Uterus (tissue), 4 donors: Measurements from ENCODE around the gene CFAP61. TPM values are rescaled to one million over a fixed set of nuclear protein-coding genes. Genes with fewer than 3 reads are reported as not detected.
A peak's percentile ranks its signal among the peaks of the same experiment; 100 is the strongest.
"Not testable (repeated sequence)": the region's sequence is repeated elsewhere in the genome, so short reads cannot be mapped to it uniquely, and the experiment has no call there.

Experiments
- DNase-seq, 2 donors: peaks; one replicate each; pipeline ENCODE4 v3.0.0-alpha.2; 2019 to 2020
- H3K27ac ChIP-seq, 2 donors: fragments of 200-600 bp; sonication (generic); 1 replicate in 1 of 2; 2 replicates in 1 of 2; pipeline ENCODE4 v1.5.1; 2016 to 2018
- H3K27me3 ChIP-seq, 2 donors: fragments of 200-600 bp; sonication (generic); one replicate each; pipeline ENCODE4 v1.5.1; 2018 to 2019; ENCODE audit warnings: control low read depth in 1 of 2
- H3K36me3 ChIP-seq, 2 donors: fragments of 200-600 bp; sonication (generic); one replicate each; pipeline ENCODE4 v1.5.1; 2019; ENCODE audit warnings: control low read depth in 1 of 2
- H3K4me1 ChIP-seq, 2 donors: fragments of 200-600 bp; sonication (generic); one replicate each; pipeline ENCODE4 v1.5.1; 2018 to 2019; ENCODE audit warnings: control low read depth in 1 of 2
- H3K4me3 ChIP-seq, 2 donors: fragments of 200-600 bp; sonication (generic); 1 replicate in 1 of 2; 2 replicates in 1 of 2; pipeline ENCODE4 v1.5.1; 2018 to 2019; ENCODE audit warnings: mild to moderate bottlenecking in 1 of 2
- H3K9me3 ChIP-seq, 2 donors: fragments of 200-600 bp; sonication (generic); one replicate each; pipeline ENCODE4 v1.5.1; 2019; ENCODE audit warnings: control low read depth in 1 of 2
- POLR2A ChIP-seq, 2 donors: fragments of 450-650 bp; IDR thresholded peaks; one replicate each; pipeline ENCODE4 v1.6.1; 2016; ENCODE audit warnings: antibody characterized with exemption in 2 of 2, mild to moderate bottlenecking in 1 of 2, moderate library complexity in 1 of 2
- intact Hi-C: fragments of 100-400 bp; cut with DNase I; formaldehyde crosslinking; loops from one replicate; pipeline ENCODE4 v1.15.1; 2023; ENCODE audit warnings: low total_unique reads
- total RNA-seq, 4 donors: library from RNA; depleted of rRNA in 3 of 4; stranded (reverse); fragments of >200 nt in 3 of 4; gene quantifications; one replicate each; pipeline versions ENCODE4 v1.1.0 to v1.2.4, GENCODE V29; 2014 to 2023
- TF ChIP-seq, protein P1 (sequence below), 4 experiments: fragments of 200-600 bp in 2 of 4; fragments of 450-650 bp in 2 of 4; sonication (generic) in 2 of 4; IDR thresholded peaks; one replicate each; pipeline ENCODE4 v1.5.1; 2016 to 2019; ENCODE audit warnings: antibody characterized with exemption in 4 of 4, mild to moderate bottlenecking in 2 of 4, moderate library complexity in 1 of 4
- donor health status: DM: yes; HTN: yes; CAD: no.

CFAP61 gene
- total RNA-seq, 4 donors from 2014 or later: 3.0 to 8.2 (median 7.5) TPM; not detected in 1

- intact Hi-C loops: no loop called here
- Histone ChIP-seq H3K36me3 (no peaks in the 10 kb centered on the region), H3K27ac (no peak overlapping the region), H3K4me3 (no peak overlapping the region), H3K27me3 (no peaks in the 10 kb centered on the region), H3K9me3 (no peaks in the 10 kb centered on the region), H3K4me1 (no peaks in the 10 kb centered on the region)
- no peak for TF ChIP-seq POLR2A (IDR thresholded peaks at IDR 0.05)
- TF ChIP-seq, protein P1, sequence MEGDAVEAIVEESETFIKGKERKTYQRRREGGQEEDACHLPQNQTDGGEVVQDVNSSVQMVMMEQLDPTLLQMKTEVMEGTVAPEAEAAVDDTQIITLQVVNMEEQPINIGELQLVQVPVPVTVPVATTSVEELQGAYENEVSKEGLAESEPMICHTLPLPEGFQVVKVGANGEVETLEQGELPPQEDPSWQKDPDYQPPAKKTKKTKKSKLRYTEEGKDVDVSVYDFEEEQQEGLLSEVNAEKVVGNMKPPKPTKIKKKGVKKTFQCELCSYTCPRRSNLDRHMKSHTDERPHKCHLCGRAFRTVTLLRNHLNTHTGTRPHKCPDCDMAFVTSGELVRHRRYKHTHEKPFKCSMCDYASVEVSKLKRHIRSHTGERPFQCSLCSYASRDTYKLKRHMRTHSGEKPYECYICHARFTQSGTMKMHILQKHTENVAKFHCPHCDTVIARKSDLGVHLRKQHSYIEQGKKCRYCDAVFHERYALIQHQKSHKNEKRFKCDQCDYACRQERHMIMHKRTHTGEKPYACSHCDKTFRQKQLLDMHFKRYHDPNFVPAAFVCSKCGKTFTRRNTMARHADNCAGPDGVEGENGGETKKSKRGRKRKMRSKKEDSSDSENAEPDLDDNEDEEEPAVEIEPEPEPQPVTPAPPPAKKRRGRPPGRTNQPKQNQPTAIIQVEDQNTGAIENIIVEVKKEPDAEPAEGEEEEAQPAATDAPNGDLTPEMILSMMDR (IDR thresholded peaks at IDR 0.05): no peak
- DNase-seq: no peak
These were observed 292.1 kb downstream of the CFAP61 start for GRCh38 chr20:20344476-20344875.

- Histone ChIP-seq H3K4me1 (no peaks in the 10 kb centered on the region), H3K36me3 (no peaks in the 10 kb centered on the region), H3K4me3 (no peak overlapping the region), H3K9me3 (no peaks in the 10 kb centered on the region), H3K27ac (no peak overlapping the region), H3K27me3 (no peaks in the 10 kb centered on the region)
- no peak for DNase-seq
- no peak for TF ChIP-seq POLR2A (IDR thresholded peaks at IDR 0.05)
- TF ChIP-seq, protein P1 (IDR thresholded peaks at IDR 0.05): no peak
- intact Hi-C loops: no loop called here
These were observed 301.2 kb downstream of the CFAP61 start for GRCh38 chr20:20353576-20353975.

GRCh38 chr20:20355503-20355902 lies 303.2 kb downstream of the CFAP61 start:
- H3K27ac ChIP-seq, DNase-seq, H3K36me3 ChIP-seq, intact Hi-C loops, H3K9me3 ChIP-seq, H3K4me3 ChIP-seq, H3K4me1 ChIP-seq: not testable (repeated sequence)
- peaks cover 0 to 12% of the 10 kb centered on the region in 2 donors for H3K27me3 ChIP-seq

GRCh38 chr20:20358801-20359200 lies 306.5 kb downstream of the CFAP61 start:
- H3K27me3 ChIP-seq: peaks cover 0 to 22% of the 10 kb centered on the region in 2 donors
- H3K36me3 ChIP-seq: no peaks in the 10 kb centered on the region
- TF ChIP-seq POLR2A (IDR thresholded peaks at IDR 0.05): no peak
- TF ChIP-seq, protein P1 (IDR thresholded peaks at IDR 0.05): no peak
- DNase-seq: no peak
- no peak overlapping the region for H3K27ac ChIP-seq
- no peak overlapping the region for H3K4me3 ChIP-seq
- intact Hi-C loops: no loop called here
- H3K4me1 ChIP-seq: no peaks in the 10 kb centered on the region
- H3K9me3 ChIP-seq: no peaks in the 10 kb centered on the region

DNA sequence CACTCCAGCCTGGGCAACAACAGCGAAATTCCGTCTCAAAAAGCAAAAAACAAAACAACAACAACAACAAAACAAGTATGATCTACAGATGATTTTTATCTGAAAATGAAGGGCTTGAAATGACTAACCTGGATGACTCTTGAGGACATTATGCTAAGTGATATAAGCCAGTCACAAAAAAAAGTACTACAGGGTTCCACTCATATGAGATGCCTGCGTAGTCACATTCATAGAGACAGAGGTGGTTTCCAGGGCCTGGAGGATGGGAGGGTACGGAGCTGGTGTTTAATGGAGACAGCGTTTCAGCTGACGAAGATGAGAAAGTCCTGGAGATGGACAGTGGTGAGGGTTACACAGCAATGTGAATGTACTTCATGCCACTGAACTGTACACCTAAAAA lies 307.3 kb downstream of the CFAP61 start:
- Histone ChIP-seq H3K27ac (no peak overlapping the region), H3K36me3 (no peaks in the 10 kb centered on the region), H3K4me3 (no peak overlapping the region), H3K27me3 (peaks cover 0 to 28% of the 10 kb centered on the region in 2 donors), H3K4me1 (no peaks in the 10 kb centered on the region), H3K9me3 (no peaks in the 10 kb centered on the region)
- DNase-seq: no peak
- no peak for TF ChIP-seq POLR2A (IDR thresholded peaks at IDR 0.05)
- TF ChIP-seq, protein P1 (IDR thresholded peaks at IDR 0.05): no peak
- intact Hi-C loops: no loop called here

DNA sequence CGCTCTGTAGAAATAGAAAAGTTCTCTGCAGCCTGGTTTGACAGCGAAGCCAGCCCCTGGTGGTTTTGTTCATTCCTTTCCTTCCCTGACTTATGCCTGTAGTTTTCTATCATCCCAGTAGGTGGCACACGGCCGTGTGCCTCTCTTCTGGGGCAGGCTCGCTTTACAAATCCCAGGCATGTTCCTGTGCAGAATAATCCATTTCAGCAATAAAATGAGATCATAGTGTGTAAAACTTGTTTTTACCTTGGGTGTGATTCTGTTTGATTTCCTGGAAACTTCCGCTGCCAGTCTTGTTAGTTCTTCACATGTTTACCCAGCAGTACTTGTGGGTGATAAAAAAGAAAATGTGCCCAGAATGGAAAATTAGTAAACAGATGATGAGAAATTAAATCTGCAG lies 308.1 kb downstream of the CFAP61 start:
- Histone ChIP-seq H3K9me3 (no peaks in the 10 kb centered on the region), H3K4me3 (no peak overlapping the region), H3K27me3 (peaks cover 0 to 37% of the 10 kb centered on the region in 2 donors), H3K4me1 (no peaks in the 10 kb centered on the region), H3K27ac (no peak overlapping the region), H3K36me3 (no peaks in the 10 kb centered on the region)
- no peak for DNase-seq
- intact Hi-C loops: no loop called here
- TF ChIP-seq, protein P1 (IDR thresholded peaks at IDR 0.05): peak; percentile 25 to 41 (median 37)
- no peak for TF ChIP-seq POLR2A (IDR thresholded peaks at IDR 0.05)
